Measurements from ENCODE around the gene MED23. TPM values are rescaled to one million over a fixed set of nuclear protein-coding genes. Genes with fewer than 3 reads are reported as not detected.

MED23 gene
- total and polyA plus RNA-seq, 2 experiments from 2014 or later: 8.6 to 23.6 TPM

- TF ChIP-seq, protein P1, sequence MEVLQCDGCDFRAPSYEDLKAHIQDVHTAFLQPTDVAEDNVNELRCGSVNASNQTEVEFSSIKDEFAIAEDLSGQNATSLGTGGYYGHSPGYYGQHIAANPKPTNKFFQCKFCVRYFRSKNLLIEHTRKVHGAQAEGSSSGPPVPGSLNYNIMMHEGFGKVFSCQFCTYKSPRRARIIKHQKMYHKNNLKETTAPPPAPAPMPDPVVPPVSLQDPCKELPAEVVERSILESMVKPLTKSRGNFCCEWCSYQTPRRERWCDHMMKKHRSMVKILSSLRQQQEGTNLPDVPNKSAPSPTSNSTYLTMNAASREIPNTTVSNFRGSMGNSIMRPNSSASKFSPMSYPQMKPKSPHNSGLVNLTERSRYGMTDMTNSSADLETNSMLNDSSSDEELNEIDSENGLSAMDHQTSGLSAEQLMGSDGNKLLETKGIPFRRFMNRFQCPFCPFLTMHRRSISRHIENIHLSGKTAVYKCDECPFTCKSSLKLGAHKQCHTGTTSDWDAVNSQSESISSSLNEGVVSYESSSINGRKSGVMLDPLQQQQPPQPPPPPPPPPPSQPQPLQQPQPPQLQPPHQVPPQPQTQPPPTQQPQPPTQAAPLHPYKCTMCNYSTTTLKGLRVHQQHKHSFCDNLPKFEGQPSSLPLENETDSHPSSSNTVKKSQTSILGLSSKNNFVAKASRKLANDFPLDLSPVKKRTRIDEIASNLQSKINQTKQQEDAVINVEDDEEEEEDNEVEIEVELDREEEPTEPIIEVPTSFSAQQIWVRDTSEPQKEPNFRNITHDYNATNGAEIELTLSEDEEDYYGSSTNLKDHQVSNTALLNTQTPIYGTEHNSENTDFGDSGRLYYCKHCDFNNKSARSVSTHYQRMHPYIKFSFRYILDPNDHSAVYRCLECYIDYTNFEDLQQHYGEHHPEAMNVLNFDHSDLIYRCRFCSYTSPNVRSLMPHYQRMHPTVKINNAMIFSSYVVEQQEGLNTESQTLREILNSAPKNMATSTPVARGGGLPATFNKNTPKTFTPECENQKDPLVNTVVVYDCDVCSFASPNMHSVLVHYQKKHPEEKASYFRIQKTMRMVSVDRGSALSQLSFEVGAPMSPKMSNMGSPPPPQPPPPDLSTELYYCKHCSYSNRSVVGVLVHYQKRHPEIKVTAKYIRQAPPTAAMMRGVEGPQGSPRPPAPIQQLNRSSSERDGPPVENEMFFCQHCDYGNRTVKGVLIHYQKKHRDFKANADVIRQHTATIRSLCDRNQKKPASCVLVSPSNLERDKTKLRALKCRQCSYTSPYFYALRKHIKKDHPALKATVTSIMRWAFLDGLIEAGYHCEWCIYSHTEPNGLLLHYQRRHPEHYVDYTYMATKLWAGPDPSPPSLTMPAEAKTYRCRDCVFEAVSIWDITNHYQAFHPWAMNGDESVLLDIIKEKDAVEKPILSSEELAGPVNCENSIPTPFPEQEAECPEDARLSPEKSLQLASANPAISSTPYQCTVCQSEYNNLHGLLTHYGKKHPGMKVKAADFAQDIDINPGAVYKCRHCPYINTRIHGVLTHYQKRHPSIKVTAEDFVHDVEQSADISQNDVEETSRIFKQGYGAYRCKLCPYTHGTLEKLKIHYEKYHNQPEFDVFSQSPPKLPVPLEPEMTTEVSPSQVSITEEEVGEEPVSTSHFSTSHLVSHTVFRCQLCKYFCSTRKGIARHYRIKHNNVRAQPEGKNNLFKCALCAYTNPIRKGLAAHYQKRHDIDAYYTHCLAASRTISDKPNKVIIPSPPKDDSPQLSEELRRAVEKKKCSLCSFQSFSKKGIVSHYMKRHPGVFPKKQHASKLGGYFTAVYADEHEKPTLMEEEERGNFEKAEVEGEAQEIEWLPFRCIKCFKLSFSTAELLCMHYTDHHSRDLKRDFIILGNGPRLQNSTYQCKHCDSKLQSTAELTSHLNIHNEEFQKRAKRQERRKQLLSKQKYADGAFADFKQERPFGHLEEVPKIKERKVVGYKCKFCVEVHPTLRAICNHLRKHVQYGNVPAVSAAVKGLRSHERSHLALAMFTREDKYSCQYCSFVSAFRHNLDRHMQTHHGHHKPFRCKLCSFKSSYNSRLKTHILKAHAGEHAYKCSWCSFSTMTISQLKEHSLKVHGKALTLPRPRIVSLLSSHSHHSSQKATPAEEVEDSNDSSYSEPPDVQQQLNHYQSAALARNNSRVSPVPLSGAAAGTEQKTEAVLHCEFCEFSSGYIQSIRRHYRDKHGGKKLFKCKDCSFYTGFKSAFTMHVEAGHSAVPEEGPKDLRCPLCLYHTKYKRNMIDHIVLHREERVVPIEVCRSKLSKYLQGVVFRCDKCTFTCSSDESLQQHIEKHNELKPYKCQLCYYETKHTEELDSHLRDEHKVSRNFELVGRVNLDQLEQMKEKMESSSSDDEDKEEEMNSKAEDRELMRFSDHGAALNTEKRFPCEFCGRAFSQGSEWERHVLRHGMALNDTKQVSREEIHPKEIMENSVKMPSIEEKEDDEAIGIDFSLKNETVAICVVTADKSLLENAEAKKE (CRISPR knock-in tag; IDR thresholded peaks at IDR 0.05): no peak
These were observed 16.9 kb upstream of the MED23 start (continued) for GRCh38 chr6:131644921-131645320.

DNA sequence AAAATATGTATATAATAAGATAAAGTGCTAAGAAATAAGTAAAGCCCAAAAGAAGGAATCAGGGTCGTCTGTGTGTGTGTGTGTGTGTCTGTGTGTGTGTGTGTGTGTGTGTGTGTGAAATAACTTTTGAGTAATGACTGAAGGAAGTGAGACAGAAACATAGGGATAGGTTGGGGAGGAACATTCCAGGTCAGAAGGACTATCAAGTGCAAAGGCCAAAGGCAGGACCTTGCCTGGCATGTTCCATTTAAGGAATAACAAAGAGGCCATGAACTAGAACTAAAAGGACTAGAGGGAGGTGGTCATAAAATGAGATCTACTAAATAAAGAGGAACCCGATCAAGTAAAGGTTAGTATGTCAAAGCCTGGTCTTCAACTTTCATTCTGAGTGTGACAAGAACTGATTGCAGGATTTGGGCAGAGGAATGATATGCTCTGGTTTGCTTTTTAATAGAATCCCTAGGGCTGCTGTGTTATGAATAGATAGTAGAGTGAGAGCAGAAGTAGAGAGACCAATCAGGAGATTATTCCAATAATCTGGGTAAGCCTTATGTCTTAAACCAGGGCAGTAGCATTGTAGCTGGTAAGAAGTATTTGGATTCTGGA lies 15.9 kb upstream of the MED23 start:
- DNase-seq (ENCODE audit: low spot score) (no peak), ATAC-seq (no peak)
- no peaks in the 10 kb centered on the region for H3K9me2 ChIP-seq (ENCODE audit: insufficient read depth)
- no peaks in the 10 kb centered on the region for H3K79me2 ChIP-seq (replicated peaks; ENCODE audit: insufficient read depth)
- H3K27me3 Mint-ChIP-seq (ENCODE audit: insufficient read depth, low read depth, poor library complexity): no peaks in the 10 kb centered on the region
- no peak overlapping the region for H2AFZ ChIP-seq
- H3K4me1 ChIP-seq (ENCODE audit: insufficient read depth): no peaks in the 10 kb centered on the region
- no peaks in the 10 kb centered on the region; the same call in 1 of the 2 replicates for H3K27me3 ChIP-seq (ENCODE audit: insufficient read depth)
- no peaks in the 10 kb centered on the region for H3K36me3 Mint-ChIP-seq (ENCODE audit: low read depth)
- TF ChIP-seq CREB1 (CRISPR knock-in tag; IDR thresholded peaks at IDR 0.05; ENCODE audit: low read depth) (no peak), JUNB (IDR thresholded peaks at IDR 0.05; ENCODE audit: unreplicated experiment) (no peak), REST (IDR thresholded peaks at IDR 0.05; ENCODE audit: unreplicated experiment) (no peak)
- H4K20me1 ChIP-seq (replicated peaks; ENCODE audit: insufficient read depth): no peaks in the 10 kb centered on the region
- H3K27ac Mint-ChIP-seq: no peak overlapping the region
- no peak overlapping the region for H3K4me2 ChIP-seq
- H3K36me3 ChIP-seq (ENCODE audit: insufficient read depth): no peaks in the 10 kb centered on the region
- H3K9me3 Mint-ChIP-seq: no peaks in the 10 kb centered on the region
- H3K27ac ChIP-seq (ENCODE audit: low read depth): no peak overlapping the region
- H3F3A ChIP-seq (replicated peaks; ENCODE audit: low read depth): no peaks in the 10 kb centered on the region
- H3K4me3 ChIP-seq: no peak overlapping the region
- H3K4me3 Mint-ChIP-seq: no peak overlapping the region
- H3K4me1 Mint-ChIP-seq: no peaks in the 10 kb centered on the region
